ENCODE data around the gene PAM.
"Not testable (repeated sequence)": the region's sequence is repeated elsewhere in the genome, so short reads cannot be mapped to it uniquely, and the experiment has no call there.

Gene PAM

DNA sequence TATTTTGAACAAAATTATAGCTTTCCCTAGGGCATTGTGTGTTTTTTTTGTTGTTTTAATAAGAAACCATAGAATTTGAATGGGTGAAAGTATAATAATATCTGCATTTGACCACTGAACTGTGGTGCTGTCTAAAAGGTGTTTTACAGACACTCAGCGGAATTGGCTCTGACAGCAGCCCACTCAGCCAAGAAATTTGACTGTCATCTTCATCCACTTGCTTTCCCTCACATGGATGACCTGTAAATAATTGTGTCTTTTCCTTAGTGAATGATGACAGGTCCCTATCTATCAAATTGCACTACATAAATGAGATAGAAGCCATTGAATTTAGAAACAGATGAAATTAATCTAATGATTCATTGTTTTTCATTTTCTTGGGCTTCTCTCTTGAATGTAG, 150.0 kb downstream of the PAM start:
- no peak for DNase-seq

DNA sequence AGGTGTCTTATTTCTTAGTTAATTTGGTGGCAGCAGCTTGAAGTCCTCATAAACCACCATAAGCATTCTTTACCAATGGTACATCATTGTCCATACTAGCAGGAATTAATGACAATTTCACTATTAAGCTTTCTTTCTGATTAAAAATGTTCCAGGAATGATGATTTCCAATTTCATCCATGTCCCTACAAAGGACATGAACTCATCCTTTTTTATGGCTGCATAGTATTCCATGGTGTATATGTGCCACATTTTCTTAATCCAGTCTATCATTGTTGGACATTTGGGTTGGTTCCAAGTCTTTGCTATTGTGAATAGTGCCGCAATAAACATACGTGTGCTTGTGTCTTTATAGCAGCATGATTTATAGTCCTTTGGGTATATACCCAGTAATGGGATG, 152.0 kb downstream of the PAM start:
- DNase-seq: not testable (repeated sequence)

DNA sequence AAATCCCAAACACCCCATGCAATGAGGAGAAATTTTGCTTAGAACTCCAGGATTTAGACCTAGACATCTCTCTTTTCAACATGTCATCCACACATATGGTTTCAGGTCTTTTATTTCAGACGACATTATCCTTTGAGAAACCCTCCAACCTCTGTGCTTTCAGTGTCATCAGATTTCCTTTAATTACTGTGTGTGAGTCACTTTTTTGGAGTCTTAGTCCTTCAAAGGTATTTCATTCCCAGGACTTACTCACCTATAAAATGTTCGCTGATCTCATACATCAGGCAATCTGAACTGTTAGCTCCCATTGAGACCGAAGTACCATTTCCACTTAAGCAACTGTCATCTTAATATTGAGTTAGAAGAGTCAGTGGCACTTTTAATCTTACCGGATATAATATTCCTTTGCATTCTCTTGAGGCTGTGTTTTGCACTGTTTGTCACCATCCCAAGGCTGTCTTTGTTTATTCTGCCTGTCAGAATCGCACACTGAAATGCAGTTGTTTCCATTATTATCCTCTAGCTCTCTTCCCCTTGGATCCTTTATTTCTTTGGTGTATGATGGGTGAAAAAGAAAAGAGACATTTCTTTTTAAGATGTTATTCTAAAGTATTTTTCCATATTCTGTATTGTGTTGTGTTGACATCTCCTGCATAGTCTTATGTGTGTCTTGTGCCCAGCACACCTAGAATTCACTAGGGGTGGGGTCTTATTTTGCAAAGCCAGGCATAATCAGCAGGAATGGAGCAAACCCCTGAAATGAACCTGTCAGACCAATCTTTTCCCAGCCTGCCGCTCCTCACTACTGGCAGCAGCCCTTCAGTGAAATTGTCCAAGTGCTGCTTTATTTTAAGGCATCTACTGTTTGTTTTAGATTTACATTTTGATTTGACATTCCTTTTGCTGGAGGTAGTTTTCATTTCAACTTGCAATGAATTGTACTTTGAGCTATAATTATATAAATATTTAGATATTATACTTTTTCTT, 155.4 kb downstream of the PAM start:
- no peak for DNase-seq

DNA sequence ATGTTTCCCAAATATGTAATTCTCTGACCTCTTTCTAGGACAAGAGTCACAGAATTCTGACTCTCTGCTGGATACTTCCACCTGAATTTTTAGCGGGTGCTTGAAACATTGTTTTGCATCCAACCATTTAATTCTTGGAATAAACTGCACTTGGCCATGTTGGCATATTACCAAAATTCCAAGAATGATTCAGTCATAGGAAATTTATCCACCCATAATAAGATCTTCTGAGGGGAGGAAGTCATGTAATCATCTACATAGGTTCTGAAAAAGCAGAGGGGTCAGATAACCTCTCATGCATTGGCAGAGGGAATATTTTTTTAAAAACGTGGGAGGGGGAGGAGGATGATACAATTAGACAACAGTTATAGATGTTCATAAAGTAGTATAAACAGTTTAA, 156.9 kb downstream of the PAM start:
- no peak for DNase-seq

DNA sequence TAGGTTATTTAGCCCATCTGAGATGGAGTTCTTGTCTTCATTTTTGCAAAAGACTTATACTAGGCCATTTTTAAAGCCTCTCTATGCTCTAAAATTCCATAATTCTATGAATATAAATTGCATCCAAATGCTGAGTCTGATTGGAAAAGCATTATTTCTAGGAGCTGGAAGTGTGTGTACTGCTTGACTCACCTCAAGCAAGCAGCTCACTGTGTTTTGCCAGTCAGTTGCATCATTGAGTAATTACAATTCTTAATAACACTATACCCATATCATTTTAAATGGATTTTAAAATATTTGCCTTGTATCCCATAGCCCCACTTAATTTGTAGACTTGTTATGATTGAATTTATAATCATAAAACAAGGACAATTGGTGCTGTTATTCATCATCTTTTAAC, 161.0 kb downstream of the PAM start:
- no peak for DNase-seq

DNA sequence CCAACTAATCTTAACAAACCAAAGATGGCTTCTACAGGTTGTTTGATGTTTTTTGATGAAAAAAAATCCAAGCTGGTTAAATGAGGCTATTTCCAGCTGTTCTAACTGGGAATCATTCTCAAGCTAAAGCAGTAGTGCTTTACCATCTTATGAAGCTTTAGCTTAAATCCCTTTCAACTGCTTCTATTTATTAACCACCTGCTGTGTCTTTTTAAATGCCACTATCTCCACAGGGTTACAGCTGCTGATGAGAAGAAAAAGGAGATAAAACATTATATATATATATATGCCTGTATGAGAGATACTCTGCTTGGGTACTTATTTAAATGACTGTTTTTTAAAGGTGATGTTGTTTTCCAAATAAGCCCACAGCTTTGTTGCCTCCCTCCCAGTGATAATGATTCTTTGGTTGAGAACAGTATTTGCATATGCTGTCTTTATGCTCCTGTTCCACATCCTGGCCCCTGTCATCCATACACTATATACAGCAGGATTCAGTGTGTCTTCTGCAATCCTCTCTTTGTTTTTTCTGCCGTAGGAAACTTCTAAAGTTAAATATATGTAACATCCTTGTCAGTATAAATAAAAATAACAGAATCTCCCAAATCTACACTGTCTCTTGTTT, 164.0 kb downstream of the PAM start:
- no peak for DNase-seq

DNA sequence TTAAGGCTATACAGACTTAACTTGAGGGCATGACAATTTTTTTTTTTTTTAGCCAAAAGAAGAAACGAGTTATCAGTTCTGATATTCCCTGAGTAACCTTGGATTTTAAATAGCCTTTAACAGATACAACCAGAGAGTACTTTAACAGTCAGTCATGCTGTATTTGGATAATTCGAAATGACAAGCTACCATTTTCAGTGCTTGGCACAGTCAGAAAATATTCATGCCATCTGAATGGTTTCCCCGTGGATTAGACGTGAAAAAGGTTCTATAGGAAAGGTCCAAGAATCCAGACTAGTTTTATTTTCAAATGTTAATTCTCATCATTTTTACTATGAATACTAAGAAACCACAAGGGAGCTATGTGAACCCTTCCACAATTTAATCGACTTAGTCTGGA, 165.7 kb downstream of the PAM start:
- no peak for DNase-seq

DNA sequence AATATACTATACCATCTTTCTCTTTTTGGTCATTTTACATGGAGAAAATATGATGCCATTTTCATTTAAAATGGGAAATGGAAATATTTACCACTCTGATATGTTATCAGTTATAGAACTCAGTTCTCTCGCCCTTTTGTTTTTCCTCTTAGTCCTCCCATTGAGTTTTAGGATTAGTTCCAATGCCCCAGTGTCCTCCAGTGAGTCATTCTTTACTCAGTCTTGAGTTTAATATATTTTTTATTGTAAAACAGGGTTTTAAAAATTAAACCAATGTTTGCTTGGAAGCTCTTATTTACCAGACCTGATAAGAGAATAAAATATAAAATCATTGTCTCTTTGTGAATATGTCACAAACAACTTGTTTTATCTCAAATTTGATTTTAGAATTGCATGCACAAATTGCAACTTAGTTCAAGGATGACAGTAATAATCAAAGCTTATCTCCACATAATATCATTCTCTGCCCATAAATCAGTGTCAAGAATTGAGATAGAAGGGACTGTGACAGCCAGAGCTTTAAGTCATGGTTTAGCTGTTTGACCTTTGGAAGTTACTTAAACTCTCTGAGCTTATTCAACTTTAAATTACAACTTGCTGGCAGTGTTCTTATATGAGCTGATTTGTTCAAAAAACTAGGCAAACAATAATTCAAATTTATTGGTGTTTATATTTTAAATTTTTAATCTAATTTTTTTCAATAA, 166.4 kb downstream of the PAM start:
- DNase-seq: no peak

DNA sequence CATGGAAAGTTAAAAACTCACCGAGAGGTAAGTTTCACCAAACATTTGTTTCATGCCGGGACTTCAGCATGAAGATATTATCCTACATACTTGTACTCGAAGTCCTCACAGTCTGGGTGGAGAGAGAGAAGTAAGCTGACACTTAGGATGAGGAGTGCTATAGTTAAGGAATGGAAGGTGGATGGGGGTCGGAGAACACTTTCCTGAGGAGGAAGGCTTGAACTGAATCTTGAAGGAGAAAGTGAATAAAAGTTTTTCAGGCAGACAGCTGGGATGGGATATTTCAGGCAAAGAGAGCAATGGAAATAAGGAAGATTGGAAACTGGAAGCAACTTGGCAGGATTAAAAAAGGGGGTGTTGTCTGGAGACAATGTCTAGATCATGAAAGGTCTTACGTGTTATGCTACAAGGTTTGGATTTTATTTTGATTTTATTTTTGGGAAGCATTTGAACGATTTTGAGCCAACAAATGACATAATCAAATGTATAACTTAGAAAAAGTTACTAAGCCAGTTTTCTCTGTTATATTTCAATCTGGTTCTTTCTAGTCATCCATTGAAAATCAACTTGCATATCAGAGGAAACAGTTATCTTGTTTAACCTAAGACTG, 167.1 kb downstream of the PAM start:
- DNase-seq: no peak

DNA sequence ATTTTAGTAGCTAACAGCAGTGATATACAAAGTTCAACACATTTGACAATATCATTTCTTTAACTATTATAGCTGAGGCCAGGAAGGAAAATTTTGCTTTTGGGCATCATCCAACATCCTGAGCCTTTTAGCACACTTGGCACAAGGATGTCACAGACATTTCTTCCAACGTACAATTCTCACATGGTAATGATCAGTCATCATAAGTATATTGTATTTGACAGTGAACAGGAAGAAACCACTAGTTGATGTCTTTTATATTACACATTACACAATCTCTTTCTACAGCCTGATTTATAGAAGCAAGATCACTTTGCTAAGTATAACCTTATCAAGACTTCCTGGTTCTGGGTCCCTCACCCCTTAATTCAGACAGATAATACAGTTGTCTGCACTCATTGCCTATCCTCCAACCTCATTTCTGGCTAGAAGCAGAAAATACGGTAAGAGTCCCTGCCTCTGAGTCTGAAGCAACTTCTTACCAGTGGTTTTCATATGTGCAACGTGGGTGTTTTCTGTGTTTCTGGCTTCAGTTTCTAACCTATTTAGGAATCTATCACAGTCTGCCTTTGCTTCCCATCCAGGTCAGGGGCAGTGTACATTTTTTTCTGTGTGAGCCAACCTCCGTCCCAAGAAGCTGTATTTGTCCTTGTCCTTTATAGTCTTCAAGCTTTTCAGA, 167.8 kb downstream of the PAM start:
- no peak for DNase-seq

DNA sequence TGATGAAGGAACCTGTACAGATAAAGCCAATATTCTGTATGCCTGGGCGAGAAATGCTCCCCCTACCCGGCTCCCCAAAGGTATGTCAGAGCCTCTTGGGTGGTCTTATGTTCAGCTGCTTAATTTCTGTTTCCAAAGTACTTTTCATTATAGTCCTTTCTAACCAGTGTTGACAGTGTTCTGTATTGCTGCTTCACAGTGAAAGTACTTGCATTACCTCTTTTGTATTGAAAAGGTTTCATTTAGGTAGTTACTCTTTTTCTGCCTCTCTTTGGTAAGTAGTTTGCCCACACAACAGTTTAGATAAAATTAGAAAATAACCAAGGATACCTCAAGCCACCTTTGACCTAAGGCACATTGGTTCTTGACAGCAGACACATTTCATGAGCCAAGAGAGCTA, 169.9 kb downstream of the PAM start:
- no peak for DNase-seq

DNA sequence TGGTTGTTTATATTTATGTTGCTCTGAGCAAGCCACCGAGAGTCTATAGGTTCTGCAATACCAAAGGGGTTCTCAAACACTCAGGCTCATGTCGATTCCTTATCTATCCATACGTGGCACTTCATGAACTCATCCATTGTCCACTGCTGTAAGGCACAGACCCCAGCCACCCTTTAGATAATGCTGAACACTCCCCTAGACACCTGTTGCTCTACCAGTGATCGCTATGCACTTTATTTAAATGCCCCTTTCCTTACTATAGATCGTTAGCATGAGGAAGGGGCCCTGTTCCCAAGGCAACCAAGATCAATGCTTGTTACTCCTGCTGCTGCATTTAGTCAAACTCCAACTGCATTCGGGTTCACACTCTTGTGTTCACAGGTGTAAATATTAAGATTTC, 171.9 kb downstream of the PAM start:
- no peak for DNase-seq

DNA sequence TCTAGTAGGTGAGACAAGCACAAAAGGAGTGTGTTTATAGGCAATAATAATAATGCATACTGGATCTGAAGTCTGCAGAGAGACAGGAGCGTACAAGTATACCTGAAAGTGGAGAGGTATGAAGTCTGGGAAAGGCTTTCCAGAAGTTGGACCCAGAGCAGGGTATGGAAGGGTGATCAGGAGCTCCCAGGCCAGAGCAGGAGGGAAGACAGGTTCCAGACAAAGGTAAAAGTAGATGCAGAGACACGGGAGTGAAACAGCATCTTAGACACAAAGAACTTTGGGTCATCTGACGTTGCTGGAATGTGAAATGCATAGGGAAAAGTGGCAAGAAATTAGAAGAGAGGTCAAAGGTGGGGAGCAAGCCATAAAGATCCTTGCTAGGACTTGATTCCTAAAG, 175.1 kb downstream of the PAM start:
- no peak for DNase-seq

DNA sequence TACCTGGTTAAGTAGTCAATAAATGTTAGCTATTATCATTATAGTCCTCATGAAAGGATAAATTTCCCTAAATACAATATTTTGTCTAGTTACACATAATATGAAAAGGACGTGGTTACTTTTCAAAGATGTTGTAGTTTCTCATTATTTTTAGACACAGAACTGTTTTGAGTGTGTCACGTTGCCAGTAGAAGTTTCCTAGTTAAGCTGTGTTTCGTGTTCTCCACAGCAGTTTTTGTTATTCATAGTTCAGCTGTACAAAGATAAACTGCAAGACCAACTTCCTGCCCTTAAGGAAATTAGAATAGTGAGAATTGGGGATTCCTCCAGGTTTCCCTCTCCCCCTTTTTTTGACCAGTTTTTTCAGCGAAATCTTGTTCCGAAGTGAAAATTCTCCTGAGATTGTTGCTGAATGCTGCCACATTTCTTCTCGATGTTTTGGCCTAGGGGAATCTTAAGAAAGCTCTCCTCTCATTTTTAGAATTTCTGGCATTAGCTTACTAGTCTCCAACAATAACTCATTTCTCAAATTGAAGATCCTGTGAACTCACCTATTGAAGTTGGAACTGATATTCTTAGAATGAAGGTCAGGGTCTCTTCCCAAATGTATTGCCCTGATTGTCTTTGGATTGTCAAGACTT, 176.1 kb downstream of the PAM start:
- no peak for DNase-seq

DNA sequence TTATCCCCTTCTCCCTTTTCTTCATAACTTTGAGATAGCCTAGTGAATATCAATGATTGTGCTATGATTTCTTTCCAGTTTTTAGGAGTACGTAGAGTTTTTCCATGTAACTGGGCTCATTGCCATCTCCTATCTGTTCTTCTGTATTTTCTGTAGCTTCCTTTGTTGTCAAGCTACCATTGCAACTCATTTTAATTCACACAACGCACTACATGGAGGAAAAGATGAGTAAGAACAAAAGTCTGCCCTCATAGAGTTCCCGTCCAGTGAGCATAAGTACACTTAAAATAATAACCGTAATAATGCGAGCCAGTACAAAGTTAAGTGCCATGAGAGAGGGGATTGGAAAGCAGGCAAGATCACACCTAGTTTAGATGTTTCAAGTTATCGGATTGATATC, 177.7 kb downstream of the PAM start:
- no peak for DNase-seq

DNA sequence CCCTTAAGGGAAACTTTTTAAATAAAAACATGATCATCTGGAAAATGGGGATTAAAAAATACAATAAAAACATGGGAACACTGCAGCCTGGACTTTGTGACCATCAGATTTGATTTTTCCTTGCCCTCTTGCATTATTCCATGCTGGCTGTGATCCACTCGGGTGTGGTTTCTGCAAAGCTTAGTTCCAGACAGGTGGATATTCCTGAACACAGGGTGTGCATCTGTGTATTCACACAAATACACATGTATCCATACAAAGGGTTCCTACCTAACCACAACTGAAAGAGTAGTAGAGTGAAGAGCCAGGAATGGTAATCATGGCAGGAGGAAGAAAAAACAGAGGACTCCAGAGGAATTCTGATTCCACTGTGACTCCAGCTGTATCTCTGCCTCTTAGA, 178.2 kb downstream of the PAM start:
- no peak for DNase-seq

DNA sequence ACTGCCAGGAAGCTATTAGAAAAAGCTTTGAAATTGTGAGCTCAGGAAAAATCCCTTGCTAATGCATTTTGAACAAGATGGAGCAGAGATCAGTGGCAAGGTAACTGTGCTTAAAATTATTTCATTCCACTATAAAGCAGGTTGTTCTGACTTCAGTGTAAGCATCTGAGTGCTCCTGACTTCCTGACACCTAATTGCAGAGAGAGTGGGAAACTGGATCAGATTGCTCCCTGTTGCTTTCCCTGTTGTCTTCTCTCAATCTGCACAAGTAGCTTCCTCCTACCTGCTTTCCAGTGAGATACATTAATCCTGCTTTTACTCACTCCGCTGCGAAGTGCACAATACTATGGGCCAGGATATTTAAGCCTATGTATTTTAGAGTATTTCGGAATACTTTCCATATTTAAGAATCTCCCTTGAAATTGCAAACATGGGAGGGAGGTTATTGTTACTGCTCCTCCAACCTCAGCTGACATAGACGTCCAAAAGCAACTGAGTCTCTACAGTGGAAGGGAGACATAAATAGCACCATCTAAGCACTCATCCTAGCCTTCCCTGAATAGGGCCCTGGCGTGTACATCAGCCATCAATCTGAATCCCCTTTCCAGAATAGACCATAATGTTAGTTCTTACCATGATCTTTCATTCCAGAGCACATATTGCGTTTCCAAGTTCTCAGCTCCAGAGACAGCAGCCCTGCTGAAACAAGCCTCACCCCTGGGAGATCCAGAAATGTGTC, 178.8 kb downstream of the PAM start:
- no peak for DNase-seq

DNA sequence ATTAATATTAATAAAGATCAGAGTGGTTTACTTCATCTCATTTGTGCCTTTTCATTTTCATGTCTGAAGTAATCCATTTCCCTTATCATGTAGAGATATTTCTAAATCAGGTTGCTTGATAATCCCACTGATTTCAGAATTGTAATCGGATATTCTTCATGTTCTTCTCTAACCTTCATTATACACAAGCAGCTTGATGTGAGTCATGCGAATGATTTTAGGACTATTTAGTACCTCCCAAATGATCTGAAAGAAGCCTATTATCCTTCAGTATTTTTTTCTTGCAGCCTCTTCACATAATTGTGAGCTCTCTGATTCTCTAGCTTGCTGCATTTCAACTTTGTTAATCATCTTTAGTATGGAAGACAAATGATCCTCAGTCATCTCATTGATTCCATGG, 182.8 kb downstream of the PAM start:
- no peak for DNase-seq

DNA sequence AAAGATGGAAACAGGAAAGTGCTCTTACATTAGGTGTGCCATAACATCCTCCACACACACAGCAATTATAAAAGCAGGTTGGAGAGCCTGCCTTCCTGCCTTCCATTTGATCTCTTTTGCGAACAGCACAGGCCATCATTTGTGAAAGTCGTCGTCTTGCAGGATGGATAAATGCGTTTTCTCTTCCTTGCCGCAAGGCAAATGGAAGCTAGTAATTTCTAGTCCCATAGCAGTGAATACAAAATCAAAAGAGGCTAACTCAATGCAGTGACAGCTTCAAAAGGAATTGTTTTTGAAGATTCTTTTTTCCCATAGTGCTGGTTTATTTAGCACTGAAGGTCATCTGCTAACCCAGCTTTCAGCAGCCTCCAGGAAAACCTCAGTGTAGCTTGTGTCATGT, 186.0 kb downstream of the PAM start:
- no peak for DNase-seq

DNA sequence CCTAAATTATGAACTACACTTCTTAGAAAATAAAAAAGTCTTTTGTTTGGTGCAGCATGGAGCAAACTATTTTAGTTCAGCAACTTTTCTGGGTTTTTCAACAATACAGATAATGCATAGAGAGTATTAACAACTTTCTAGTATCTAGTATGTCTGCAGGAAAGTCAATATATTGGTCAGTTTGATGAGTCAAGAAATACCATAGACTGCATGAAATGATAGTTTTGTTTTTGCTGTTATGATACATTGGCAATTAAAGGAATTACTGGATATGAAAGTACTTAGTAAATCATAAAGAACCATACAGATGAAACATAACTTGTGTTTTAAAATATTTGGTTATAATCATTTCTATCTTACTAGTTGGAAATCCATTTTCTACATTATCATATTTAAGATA, 191.3 kb downstream of the PAM start:
- DNase-seq: no peak

DNA sequence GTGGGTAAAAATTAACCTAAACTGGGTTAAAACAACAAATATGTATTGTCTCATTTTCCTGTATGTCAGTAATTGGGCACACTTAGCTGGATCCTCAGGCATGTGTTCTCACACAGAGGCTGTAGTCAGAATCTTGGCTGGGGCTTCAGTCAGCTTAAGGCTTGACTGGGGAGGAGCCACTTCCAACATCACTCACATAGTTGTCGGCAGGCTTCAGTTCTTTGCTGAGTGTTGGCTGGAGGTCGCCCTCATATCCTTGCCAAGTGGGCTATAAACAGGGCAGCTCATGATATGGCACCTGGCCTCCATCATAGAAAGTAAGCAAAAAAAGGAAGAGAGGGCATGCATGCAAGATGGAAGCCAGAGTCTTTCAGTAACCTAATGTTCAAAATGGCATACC, 191.9 kb downstream of the PAM start:
- no peak for DNase-seq

DNA sequence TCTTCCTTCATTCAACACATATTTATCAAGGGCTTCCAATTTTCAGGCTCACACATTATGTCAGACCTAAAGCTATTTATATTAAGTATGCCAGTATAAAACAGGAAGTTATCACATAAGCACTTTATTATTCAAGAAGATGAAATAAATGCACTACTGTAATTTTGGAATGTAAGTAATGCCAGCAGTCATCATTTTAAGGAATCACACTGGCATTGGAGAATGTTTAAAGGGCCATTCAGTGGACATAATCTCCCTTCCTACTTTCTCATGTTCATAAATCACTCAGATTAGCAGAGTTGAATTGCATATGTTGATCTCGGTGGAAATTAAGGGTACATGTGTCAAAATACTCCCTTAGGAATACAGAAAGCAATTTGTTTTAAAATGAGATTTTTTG, 200.4 kb downstream of the PAM start:
- no peak for DNase-seq

Measured in GOT3 (cell line).